Measurements from ENCODE around the gene GSDMA.

GSDMA gene

GRCh38 chr17:39955726-39956225 is 7.0 kb upstream of the GSDMA start:
- no peak for DNase-seq (ENCODE audit: low read depth in 2 of 2)

- no peak for DNase-seq (ENCODE audit: low read depth in 2 of 2)
These were observed 2.2 kb upstream of the GSDMA start for GRCh38 chr17:39960524-39961041.

GRCh38 chr17:39963829-39964228 is 1.0 kb downstream of the GSDMA start:
- no peak for DNase-seq (ENCODE audit: low read depth in 2 of 2)

- DNase-seq (ENCODE audit: low read depth in 2 of 2) = no peak
These were observed 2.4 kb downstream of the GSDMA start for GRCh38 chr17:39965017-39965699.

GRCh38 chr17:39966771-39967170 is 4.0 kb downstream of the GSDMA start:
- DNase-seq (ENCODE audit: low read depth in 2 of 2) = no peak

- DNase-seq (ENCODE audit: low read depth in 2 of 2) = no peak
These were observed 6.0 kb downstream of the GSDMA start for GRCh38 chr17:39968761-39969160.

GRCh38 chr17:39969375-39969774 is 6.6 kb downstream of the GSDMA start:
- no peak for DNase-seq (ENCODE audit: low read depth in 2 of 2)

- no peak for DNase-seq (ENCODE audit: low read depth in 2 of 2)
These were observed 7.4 kb downstream of the GSDMA start for GRCh38 chr17:39970157-39970692.

GRCh38 chr17:39971076-39971603 is 8.3 kb downstream of the GSDMA start:
- no peak for DNase-seq (ENCODE audit: low read depth in 2 of 2)

- no peak for DNase-seq (ENCODE audit: low read depth in 2 of 2)
These were observed 9.5 kb downstream of the GSDMA start for GRCh38 chr17:39972271-39972670.

GRCh38 chr17:39973496-39973895 is 10.7 kb downstream of the GSDMA start:
- DNase-seq (ENCODE audit: low read depth in 2 of 2) = no peak

- DNase-seq (ENCODE audit: low read depth in 2 of 2) = no peak
These were observed 11.6 kb downstream of the GSDMA start for GRCh38 chr17:39974433-39974832.

GRCh38 chr17:39975801-39976200 is 13.0 kb downstream of the GSDMA start:
- no peak for DNase-seq (ENCODE audit: low read depth in 2 of 2)

- DNase-seq (ENCODE audit: low read depth in 2 of 2) = no peak
These were observed 16.3 kb downstream of the GSDMA start for GRCh38 chr17:39979016-39979670.

- DNase-seq (ENCODE audit: low read depth in 2 of 2) = no peak
These were observed 17.1 kb downstream of the GSDMA start for GRCh38 chr17:39979893-39980350.

GRCh38 chr17:39980351-39981206 is 17.8 kb downstream of the GSDMA start, which contains the start of gene PSMD3:
Gene PSMD3 (plus strand): TSS chr17:39980807. CDS start chr17:39980971, 164 bp downstream.
- peak; percentile 93 to 96 for DNase-seq (ENCODE audit: low read depth in 2 of 2)

GRCh38 chr17:39981207-39981741 is 18.5 kb downstream of the GSDMA start:
- no peak for DNase-seq (ENCODE audit: low read depth in 2 of 2)

- no peak for DNase-seq (ENCODE audit: low read depth in 2 of 2)
These were observed 19.1 kb downstream of the GSDMA start for GRCh38 chr17:39981766-39982375.

GRCh38 chr17:39988206-39988810 is 25.5 kb downstream of the GSDMA start:
- DNase-seq (ENCODE audit: low read depth in 2 of 2) = no peak

GRCh38 chr17:39994448-39994847 is 31.6 kb downstream of the GSDMA start:
- no peak for DNase-seq (ENCODE audit: low read depth in 2 of 2)
